ENCODE data around the gene ACOT8. TPM values are rescaled to one million over a fixed set of nuclear protein-coding genes. Genes with fewer than 3 reads are reported as not detected.

The ACOT8 gene
- total RNA-seq, 2 donors from 2014 or later: 21.4 to 23.2 TPM

GRCh38 chr20:45873409-45874103, 16.4 kb upstream of the ACOT8 start:
- Mint-ChIP-seq H3K4me3 (no peak overlapping the region), H3K9me3 (no peaks in the 10 kb centered on the region), H3K36me3 (ENCODE audit: low read depth) (peaks cover 12% of the 10 kb centered on the region), H3K27ac (no peak overlapping the region), H3K27me3 (no peaks in the 10 kb centered on the region), H3K4me1 (no peaks in the 10 kb centered on the region)
- no peak for ATAC-seq (replicated peaks)

- Mint-ChIP-seq H3K27me3 (no peaks in the 10 kb centered on the region), H3K27ac (no peak overlapping the region), H3K36me3 (ENCODE audit: low read depth) (peaks cover 12% of the 10 kb centered on the region), H3K4me3 (no peak overlapping the region), H3K4me1 (no peaks in the 10 kb centered on the region), H3K9me3 (no peaks in the 10 kb centered on the region)
- ATAC-seq (replicated peaks): no peak
Observed at GRCh38 chr20:45872626-45873025, 15.4 kb upstream of the ACOT8 start.

- no peak for ATAC-seq (replicated peaks)
- Mint-ChIP-seq H3K4me1 (no peaks in the 10 kb centered on the region), H3K27me3 (no peaks in the 10 kb centered on the region), H3K9me3 (no peaks in the 10 kb centered on the region), H3K27ac (no peak overlapping the region), H3K36me3 (ENCODE audit: low read depth) (peaks cover 6% of the 10 kb centered on the region), H3K4me3 (no peak overlapping the region)
Observed at GRCh38 chr20:45867819-45868176, 10.6 kb upstream of the ACOT8 start.

- peaks cover 3% of the 10 kb centered on the region for H3K36me3 Mint-ChIP-seq (ENCODE audit: low read depth)
- no peak overlapping the region for H3K4me3 Mint-ChIP-seq
- no peak for ATAC-seq (replicated peaks)
- no peaks in the 10 kb centered on the region for H3K9me3 Mint-ChIP-seq
- H3K4me1 Mint-ChIP-seq: no peaks in the 10 kb centered on the region
- H3K27ac Mint-ChIP-seq: no peak overlapping the region
- no peaks in the 10 kb centered on the region for H3K27me3 Mint-ChIP-seq
Observed at GRCh38 chr20:45867136-45867818, 10.1 kb upstream of the ACOT8 start.

GRCh38 chr20:45866454-45866853, 9.3 kb upstream of the ACOT8 start:
- no peaks in the 10 kb centered on the region for H3K27me3 Mint-ChIP-seq
- H3K4me3 Mint-ChIP-seq: no peak overlapping the region
- no peaks in the 10 kb centered on the region for H3K9me3 Mint-ChIP-seq
- H3K36me3 Mint-ChIP-seq (ENCODE audit: low read depth): no peaks in the 10 kb centered on the region
- H3K27ac Mint-ChIP-seq: no peak overlapping the region
- H3K4me1 Mint-ChIP-seq: no peaks in the 10 kb centered on the region
- ATAC-seq (replicated peaks): no peak

GRCh38 chr20:45863543-45864470, 6.6 kb upstream of the ACOT8 start:
- Mint-ChIP-seq H3K9me3 (no peaks in the 10 kb centered on the region), H3K4me1 (peaks cover 11% of the 10 kb centered on the region), H3K27me3 (no peaks in the 10 kb centered on the region), H3K27ac (no peak overlapping the region), H3K36me3 (ENCODE audit: low read depth) (no peaks in the 10 kb centered on the region), H3K4me3 (no peak overlapping the region)
- ATAC-seq (replicated peaks): no peak

GRCh38 chr20:45861221-45862075, 4.3 kb upstream of the ACOT8 start:
- ATAC-seq (replicated peaks): no peak
- H3K4me1 Mint-ChIP-seq: peaks cover 11% of the 10 kb centered on the region
- no peaks in the 10 kb centered on the region for H3K9me3 Mint-ChIP-seq
- H3K27me3 Mint-ChIP-seq: no peaks in the 10 kb centered on the region
- no peaks in the 10 kb centered on the region for H3K36me3 Mint-ChIP-seq (ENCODE audit: low read depth)
- no peak overlapping the region for H3K27ac Mint-ChIP-seq
- no peak overlapping the region for H3K4me3 Mint-ChIP-seq

- H3K27ac Mint-ChIP-seq: no peak overlapping the region
- H3K27me3 Mint-ChIP-seq: no peaks in the 10 kb centered on the region
- no peaks in the 10 kb centered on the region for H3K36me3 Mint-ChIP-seq (ENCODE audit: low read depth)
- H3K9me3 Mint-ChIP-seq: no peaks in the 10 kb centered on the region
- no peak overlapping the region for H3K4me3 Mint-ChIP-seq
- no peak for ATAC-seq (replicated peaks)
- H3K4me1 Mint-ChIP-seq: peaks cover 11% of the 10 kb centered on the region
Observed at GRCh38 chr20:45860560-45861220, 3.5 kb upstream of the ACOT8 start.

GRCh38 chr20:45859916-45860315, 2.7 kb upstream of the ACOT8 start:
- no peak for ATAC-seq (replicated peaks)
- H3K4me1 Mint-ChIP-seq: peaks cover 11% of the 10 kb centered on the region
- H3K9me3 Mint-ChIP-seq: no peaks in the 10 kb centered on the region
- H3K27me3 Mint-ChIP-seq: no peaks in the 10 kb centered on the region
- H3K36me3 Mint-ChIP-seq (ENCODE audit: low read depth): no peaks in the 10 kb centered on the region
- no peak overlapping the region for H3K4me3 Mint-ChIP-seq
- no peak overlapping the region for H3K27ac Mint-ChIP-seq

- H3K27me3 Mint-ChIP-seq: no peaks in the 10 kb centered on the region
- H3K4me3 Mint-ChIP-seq: peak overlapping the region; percentile 97
- no peaks in the 10 kb centered on the region for H3K9me3 Mint-ChIP-seq
- H3K36me3 Mint-ChIP-seq (ENCODE audit: low read depth): peaks cover 12% of the 10 kb centered on the region
- ATAC-seq (replicated peaks): peak; percentile 55
- H3K4me1 Mint-ChIP-seq: peaks cover 11% of the 10 kb centered on the region
- peak overlapping the region; percentile 97 for H3K27ac Mint-ChIP-seq
Observed at GRCh38 chr20:45857882-45858216, 657 bp upstream of the ACOT8 start.

GRCh38 chr20:45853484-45853883, 3.7 kb downstream of the ACOT8 start:
- Mint-ChIP-seq H3K27ac (no peak overlapping the region), H3K4me3 (no peak overlapping the region), H3K9me3 (no peaks in the 10 kb centered on the region), H3K36me3 (ENCODE audit: low read depth) (peaks cover 38% of the 10 kb centered on the region), H3K4me1 (no peaks in the 10 kb centered on the region), H3K27me3 (no peaks in the 10 kb centered on the region)
- no peak for ATAC-seq (replicated peaks)

GRCh38 chr20:45852326-45852725, 4.9 kb downstream of the ACOT8 start:
- Mint-ChIP-seq H3K9me3 (no peaks in the 10 kb centered on the region), H3K4me1 (no peaks in the 10 kb centered on the region), H3K36me3 (ENCODE audit: low read depth) (peaks cover 45% of the 10 kb centered on the region), H3K4me3 (no peak overlapping the region), H3K27ac (no peak overlapping the region), H3K27me3 (no peaks in the 10 kb centered on the region)
- ATAC-seq (replicated peaks): no peak

GRCh38 chr20:45851501-45851900, 5.7 kb downstream of the ACOT8 start:
- H3K9me3 Mint-ChIP-seq: no peaks in the 10 kb centered on the region
- no peaks in the 10 kb centered on the region for H3K4me1 Mint-ChIP-seq
- H3K36me3 Mint-ChIP-seq (ENCODE audit: low read depth): peaks cover 53% of the 10 kb centered on the region
- no peaks in the 10 kb centered on the region for H3K27me3 Mint-ChIP-seq
- H3K27ac Mint-ChIP-seq: no peak overlapping the region
- no peak overlapping the region for H3K4me3 Mint-ChIP-seq
- no peak for ATAC-seq (replicated peaks)

GRCh38 chr20:45850926-45851325, 6.3 kb downstream of the ACOT8 start:
- Mint-ChIP-seq H3K27me3 (no peaks in the 10 kb centered on the region), H3K27ac (no peak overlapping the region), H3K4me1 (no peaks in the 10 kb centered on the region), H3K9me3 (no peaks in the 10 kb centered on the region), H3K4me3 (no peak overlapping the region), H3K36me3 (ENCODE audit: low read depth) (peaks cover 59% of the 10 kb centered on the region)
- no peak for ATAC-seq (replicated peaks)
